ENCODE data around the gene PBX2. TPM values are rescaled to one million over a fixed set of nuclear protein-coding genes. Genes with fewer than 3 reads are reported as not detected.

Gene PBX2
- total and polyA plus RNA-seq, 2 experiments from 2014 or later = 7.2 to 111 TPM

GRCh38 chr6:32171234-32171633 is 18.8 kb downstream of the PBX2 start (continued):
- TF ChIP-seq, protein P1, sequence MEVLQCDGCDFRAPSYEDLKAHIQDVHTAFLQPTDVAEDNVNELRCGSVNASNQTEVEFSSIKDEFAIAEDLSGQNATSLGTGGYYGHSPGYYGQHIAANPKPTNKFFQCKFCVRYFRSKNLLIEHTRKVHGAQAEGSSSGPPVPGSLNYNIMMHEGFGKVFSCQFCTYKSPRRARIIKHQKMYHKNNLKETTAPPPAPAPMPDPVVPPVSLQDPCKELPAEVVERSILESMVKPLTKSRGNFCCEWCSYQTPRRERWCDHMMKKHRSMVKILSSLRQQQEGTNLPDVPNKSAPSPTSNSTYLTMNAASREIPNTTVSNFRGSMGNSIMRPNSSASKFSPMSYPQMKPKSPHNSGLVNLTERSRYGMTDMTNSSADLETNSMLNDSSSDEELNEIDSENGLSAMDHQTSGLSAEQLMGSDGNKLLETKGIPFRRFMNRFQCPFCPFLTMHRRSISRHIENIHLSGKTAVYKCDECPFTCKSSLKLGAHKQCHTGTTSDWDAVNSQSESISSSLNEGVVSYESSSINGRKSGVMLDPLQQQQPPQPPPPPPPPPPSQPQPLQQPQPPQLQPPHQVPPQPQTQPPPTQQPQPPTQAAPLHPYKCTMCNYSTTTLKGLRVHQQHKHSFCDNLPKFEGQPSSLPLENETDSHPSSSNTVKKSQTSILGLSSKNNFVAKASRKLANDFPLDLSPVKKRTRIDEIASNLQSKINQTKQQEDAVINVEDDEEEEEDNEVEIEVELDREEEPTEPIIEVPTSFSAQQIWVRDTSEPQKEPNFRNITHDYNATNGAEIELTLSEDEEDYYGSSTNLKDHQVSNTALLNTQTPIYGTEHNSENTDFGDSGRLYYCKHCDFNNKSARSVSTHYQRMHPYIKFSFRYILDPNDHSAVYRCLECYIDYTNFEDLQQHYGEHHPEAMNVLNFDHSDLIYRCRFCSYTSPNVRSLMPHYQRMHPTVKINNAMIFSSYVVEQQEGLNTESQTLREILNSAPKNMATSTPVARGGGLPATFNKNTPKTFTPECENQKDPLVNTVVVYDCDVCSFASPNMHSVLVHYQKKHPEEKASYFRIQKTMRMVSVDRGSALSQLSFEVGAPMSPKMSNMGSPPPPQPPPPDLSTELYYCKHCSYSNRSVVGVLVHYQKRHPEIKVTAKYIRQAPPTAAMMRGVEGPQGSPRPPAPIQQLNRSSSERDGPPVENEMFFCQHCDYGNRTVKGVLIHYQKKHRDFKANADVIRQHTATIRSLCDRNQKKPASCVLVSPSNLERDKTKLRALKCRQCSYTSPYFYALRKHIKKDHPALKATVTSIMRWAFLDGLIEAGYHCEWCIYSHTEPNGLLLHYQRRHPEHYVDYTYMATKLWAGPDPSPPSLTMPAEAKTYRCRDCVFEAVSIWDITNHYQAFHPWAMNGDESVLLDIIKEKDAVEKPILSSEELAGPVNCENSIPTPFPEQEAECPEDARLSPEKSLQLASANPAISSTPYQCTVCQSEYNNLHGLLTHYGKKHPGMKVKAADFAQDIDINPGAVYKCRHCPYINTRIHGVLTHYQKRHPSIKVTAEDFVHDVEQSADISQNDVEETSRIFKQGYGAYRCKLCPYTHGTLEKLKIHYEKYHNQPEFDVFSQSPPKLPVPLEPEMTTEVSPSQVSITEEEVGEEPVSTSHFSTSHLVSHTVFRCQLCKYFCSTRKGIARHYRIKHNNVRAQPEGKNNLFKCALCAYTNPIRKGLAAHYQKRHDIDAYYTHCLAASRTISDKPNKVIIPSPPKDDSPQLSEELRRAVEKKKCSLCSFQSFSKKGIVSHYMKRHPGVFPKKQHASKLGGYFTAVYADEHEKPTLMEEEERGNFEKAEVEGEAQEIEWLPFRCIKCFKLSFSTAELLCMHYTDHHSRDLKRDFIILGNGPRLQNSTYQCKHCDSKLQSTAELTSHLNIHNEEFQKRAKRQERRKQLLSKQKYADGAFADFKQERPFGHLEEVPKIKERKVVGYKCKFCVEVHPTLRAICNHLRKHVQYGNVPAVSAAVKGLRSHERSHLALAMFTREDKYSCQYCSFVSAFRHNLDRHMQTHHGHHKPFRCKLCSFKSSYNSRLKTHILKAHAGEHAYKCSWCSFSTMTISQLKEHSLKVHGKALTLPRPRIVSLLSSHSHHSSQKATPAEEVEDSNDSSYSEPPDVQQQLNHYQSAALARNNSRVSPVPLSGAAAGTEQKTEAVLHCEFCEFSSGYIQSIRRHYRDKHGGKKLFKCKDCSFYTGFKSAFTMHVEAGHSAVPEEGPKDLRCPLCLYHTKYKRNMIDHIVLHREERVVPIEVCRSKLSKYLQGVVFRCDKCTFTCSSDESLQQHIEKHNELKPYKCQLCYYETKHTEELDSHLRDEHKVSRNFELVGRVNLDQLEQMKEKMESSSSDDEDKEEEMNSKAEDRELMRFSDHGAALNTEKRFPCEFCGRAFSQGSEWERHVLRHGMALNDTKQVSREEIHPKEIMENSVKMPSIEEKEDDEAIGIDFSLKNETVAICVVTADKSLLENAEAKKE (CRISPR knock-in tag; IDR thresholded peaks at IDR 0.05) = no peak
- no peak for TF ChIP-seq JUNB (IDR thresholded peaks at IDR 0.05; ENCODE audit: unreplicated experiment)
- TF ChIP-seq, protein P2, sequence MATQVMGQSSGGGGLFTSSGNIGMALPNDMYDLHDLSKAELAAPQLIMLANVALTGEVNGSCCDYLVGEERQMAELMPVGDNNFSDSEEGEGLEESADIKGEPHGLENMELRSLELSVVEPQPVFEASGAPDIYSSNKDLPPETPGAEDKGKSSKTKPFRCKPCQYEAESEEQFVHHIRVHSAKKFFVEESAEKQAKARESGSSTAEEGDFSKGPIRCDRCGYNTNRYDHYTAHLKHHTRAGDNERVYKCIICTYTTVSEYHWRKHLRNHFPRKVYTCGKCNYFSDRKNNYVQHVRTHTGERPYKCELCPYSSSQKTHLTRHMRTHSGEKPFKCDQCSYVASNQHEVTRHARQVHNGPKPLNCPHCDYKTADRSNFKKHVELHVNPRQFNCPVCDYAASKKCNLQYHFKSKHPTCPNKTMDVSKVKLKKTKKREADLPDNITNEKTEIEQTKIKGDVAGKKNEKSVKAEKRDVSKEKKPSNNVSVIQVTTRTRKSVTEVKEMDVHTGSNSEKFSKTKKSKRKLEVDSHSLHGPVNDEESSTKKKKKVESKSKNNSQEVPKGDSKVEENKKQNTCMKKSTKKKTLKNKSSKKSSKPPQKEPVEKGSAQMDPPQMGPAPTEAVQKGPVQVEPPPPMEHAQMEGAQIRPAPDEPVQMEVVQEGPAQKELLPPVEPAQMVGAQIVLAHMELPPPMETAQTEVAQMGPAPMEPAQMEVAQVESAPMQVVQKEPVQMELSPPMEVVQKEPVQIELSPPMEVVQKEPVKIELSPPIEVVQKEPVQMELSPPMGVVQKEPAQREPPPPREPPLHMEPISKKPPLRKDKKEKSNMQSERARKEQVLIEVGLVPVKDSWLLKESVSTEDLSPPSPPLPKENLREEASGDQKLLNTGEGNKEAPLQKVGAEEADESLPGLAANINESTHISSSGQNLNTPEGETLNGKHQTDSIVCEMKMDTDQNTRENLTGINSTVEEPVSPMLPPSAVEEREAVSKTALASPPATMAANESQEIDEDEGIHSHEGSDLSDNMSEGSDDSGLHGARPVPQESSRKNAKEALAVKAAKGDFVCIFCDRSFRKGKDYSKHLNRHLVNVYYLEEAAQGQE (IDR thresholded peaks at IDR 0.05; ENCODE audit: unreplicated experiment) = no peak

DNA sequence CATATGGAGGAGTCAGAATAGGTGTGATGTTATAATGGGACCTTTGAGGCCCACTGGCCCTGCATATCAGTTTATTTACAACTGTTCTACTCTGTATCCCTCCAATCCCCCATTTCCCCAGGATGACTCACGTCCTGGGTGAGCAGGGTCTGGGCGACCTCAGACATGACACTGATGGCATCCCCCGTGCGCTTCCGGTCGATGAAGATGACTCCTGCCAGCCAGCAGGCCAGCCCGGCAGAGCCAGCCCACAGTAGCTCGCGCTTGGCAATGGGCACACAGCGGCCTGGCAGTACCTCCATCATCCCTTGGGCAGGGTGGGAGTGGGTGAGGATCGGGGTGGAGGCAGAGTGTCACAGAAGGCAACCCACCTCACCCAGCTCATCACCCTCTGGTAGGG is 19.7 kb downstream of the PBX2 start:
- no peak overlapping the region for H3K4me3 Mint-ChIP-seq
- H3K79me2 ChIP-seq (replicated peaks; ENCODE audit: insufficient read depth) = peaks cover 36% of the 10 kb centered on the region
- no peaks in the 10 kb centered on the region for H3K9me3 Mint-ChIP-seq
- peaks cover 25% of the 10 kb centered on the region for H3K4me1 ChIP-seq (ENCODE audit: insufficient read depth)
- H3K4me2 ChIP-seq = no peak overlapping the region
- no peaks in the 10 kb centered on the region; the same call in 1 of the 2 replicates for H3K36me3 ChIP-seq (ENCODE audit: insufficient read depth)
- H3K4me3 ChIP-seq = no peak overlapping the region
- peaks cover 50% of the 10 kb centered on the region for H3K36me3 Mint-ChIP-seq (ENCODE audit: low read depth)
- peaks cover 8% of the 10 kb centered on the region for H3K27me3 Mint-ChIP-seq (ENCODE audit: insufficient read depth, low read depth, poor library complexity)
- H4K20me1 ChIP-seq (replicated peaks; ENCODE audit: insufficient read depth) = peaks cover 19% of the 10 kb centered on the region; the same call in 1 of the 2 replicates
- H2AFZ ChIP-seq = no peak overlapping the region
- H3K27me3 ChIP-seq (ENCODE audit: insufficient read depth) = no peaks in the 10 kb centered on the region
- peaks cover 31% of the 10 kb centered on the region for H3K4me1 Mint-ChIP-seq
- ATAC-seq (no peak), DNase-seq (ENCODE audit: low spot score) (no peak)
- no peak overlapping the region for H3K27ac ChIP-seq (ENCODE audit: low read depth)
- H3K9me2 ChIP-seq (ENCODE audit: insufficient read depth) = no peaks in the 10 kb centered on the region
- peaks cover 12% of the 10 kb centered on the region for H3F3A ChIP-seq (replicated peaks; ENCODE audit: low read depth)
- no peak overlapping the region; the same call in 1 of the 2 replicates for H3K27ac Mint-ChIP-seq
- TF ChIP-seq EZH2phosphoT487 (IDR thresholded peaks at IDR 0.05; ENCODE audit: unreplicated experiment) = no peak
- TF ChIP-seq CTCF (conservative IDR thresholded peaks at IDR 0.05; ENCODE audit: low read depth in 2 of 2) = no peak
